Stimulated activated CD8-positive, alpha-beta memory T cell treated with anti-CD3 and anti-CD28 coated beads, Interleukin-2, amount 100 ng/mL, for 1 hour (primary cell): ENCODE data around the gene CD8B.
"Not testable (repeated sequence)": the region's sequence is repeated elsewhere in the genome, so short reads cannot be mapped to it uniquely, and the experiment has no call there.

Experiments used
- DNase-seq, 2 donors: peaks; one replicate each; pipeline ENCODE4 v3.0.0-alpha.2; 2020; ENCODE audit warnings: low read depth in 2 of 2

CD8B gene

DNA sequence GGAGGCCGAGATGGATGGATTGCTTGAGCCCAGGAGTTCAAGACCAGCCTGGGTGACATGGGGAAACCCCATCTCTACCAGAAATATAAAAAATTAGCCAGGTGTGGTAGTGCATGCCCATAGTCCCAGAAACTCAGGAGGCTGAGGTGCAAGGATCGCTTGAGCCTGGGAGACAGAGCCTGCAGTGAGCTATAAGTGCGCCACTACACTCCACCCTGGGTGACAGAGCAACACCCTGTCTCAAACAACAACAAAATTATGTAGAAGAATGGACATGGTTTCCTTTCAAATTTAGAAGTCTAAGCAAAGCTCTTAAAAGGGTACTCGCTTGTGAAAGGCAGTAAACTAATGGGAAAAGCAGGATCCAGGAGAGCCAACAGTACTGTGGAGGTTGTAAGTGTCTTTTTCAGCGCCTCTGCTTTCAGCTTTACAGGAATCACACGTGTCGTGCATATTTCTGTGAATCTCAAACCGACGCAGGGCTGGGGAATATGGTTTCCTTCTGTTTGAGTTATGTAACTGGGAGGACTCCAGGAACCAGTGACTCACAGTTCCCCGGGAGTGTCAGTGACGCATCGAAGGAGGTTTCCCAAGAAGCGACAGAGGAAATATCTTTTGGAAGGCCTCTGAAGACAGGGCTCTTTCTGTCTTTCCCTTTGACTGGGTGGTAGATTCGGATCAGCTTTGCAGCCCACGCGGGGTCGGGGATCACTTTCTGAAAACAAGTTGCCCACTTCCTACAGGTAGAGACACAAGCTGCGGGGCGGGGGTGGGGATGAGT lies 24.6 kb downstream of the CD8B start:
- DNase-seq = peak; percentile 51 to 55

DNA sequence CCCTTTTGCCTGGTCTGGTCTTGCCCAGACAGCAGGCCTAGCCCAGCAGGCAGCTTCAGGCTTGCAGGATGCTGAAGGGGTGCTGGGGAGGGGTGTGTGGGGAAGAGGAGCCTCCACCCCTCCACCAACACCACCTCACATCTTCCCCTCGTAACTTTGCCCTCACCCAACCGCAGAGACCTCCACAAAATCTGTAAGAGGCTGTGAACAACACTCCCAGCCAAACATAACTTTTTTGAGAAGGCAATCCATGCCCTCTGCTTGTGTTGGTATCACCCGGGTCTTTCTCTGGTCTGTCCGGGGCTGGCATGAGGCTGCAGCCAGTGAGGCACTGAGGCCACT lies 26.2 kb downstream of the CD8B start:
- DNase-seq = not testable (repeated sequence)

DNA sequence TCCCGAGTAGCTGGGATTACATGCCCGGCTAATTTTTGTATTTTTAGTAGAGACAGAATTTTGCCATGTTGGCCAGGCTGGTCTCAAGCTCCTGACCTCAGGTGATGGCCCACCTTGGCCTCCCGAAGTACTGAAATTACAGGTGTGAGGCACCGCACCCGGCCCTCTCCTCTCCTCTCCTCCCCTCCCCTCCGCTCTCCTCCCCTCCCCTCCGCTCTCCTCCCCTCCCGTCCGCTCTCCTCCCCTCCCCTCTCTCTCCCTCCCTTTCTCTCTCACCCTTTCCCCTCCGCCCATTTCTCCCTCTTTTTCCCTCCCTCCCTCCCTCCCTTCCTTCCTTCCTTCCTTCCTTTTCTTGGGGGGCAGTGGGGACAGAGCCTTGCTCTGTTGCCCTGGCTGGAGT lies 28.4 kb downstream of the CD8B start:
- no peak for DNase-seq

DNA sequence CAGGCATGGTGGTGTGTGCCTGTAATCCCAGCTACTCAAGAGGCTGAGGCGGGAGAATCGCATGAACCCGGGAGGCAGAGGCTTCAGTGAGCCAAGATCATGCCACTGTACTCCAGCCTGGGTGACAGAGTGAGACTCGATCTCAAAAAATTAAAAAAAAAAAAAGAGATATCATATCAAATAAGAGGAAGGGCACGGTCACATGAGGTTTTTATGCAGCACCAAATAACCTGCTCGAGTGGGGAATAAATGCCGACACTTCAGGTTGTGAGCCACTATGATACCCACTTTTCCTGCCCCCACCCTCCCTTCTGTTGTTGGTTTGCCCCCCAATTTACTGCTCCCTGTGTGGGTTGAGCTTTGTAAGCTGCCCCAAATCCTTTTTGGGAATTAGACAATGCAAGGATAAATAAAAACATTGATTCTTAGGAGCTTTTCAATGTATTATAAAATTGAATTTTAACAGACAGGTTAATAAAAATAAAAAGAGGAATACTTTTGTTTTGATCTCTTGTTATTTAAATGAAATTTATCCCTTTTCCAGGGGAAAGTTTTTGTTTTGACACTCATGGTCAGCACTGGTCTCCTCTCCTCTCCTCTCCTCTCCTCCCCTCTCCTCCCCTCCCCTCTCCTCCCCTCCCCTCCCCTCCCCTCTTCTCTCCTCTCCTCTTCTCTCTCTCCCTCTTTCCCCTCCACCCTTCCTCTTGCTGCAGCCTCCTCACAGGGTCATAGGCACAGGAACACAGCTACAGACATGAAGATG lies 29.2 kb downstream of the CD8B start:
- DNase-seq = no peak

DNA sequence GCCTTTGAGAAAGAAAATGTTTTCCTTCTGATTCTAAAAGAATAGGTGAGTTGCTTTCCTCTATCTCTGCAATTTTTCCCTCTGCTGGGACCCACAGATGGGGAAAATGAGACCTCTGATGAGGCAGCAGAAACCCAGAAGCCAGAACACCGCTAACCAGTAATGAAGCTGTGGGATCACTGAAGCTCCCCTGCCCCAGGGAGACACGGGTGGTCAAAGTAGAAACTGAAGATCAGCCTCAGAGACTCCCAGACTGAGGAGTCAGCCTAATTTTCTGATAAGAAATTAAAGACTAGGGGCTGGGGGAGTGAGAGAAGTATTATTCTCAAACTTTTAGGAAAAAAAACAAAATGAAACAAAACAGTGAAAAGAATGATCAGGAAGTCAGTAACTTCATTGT lies 30.1 kb downstream of the CD8B start:
- no peak for DNase-seq

DNA sequence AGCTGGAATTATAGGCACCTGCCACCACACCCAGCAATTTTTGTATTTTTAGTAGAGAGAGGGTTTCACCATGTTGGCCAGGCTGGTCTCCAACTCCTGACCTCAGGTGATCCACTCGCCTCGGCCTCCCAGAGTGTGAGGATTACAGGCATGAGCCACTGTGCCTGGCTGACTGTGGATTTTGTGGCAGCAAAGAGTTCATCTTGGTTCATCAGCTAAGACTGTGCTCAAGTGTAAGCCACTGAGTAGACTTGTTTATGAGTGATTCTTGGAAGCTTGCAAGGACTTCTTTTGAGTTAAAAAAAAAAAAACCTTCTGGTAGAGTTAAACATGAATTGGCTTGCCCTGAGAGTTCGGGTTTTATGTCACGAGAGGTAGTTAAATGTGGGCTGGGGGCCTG lies 34.7 kb downstream of the CD8B start:
- DNase-seq = no peak

DNA sequence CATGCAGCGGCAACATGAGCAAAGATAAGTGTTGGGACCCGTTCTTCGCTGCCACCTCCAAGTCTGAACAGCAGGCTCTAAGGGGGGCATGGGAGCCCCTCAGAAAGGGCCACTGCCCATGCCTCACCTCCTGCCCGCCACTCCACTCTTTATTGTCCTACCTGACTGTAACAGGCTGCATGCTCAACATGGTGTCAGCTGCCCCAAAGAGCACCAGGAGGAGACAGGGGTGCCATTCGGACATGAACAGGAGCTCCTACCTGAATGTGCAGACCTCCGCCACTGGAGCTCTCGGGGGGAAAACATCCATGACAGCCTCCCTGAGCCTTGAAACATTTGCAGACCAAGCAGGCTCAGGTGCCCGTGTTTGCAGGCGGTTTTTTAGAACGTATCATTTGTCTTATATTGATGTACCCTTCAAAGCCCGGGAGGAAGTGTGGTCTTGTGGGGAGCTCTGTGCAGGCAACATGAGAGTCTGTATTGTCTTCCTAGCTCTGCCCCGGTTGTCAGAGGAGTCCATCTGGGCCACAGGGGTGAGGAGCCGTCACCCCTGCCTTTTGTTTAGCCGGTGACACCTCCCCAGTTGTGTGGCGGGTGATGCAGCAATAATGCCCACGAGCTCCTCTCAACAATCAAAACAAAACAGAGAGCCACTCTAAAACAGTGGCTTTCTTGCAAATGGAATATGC lies 35.8 kb downstream of the CD8B start:
- DNase-seq = no peak

DNA sequence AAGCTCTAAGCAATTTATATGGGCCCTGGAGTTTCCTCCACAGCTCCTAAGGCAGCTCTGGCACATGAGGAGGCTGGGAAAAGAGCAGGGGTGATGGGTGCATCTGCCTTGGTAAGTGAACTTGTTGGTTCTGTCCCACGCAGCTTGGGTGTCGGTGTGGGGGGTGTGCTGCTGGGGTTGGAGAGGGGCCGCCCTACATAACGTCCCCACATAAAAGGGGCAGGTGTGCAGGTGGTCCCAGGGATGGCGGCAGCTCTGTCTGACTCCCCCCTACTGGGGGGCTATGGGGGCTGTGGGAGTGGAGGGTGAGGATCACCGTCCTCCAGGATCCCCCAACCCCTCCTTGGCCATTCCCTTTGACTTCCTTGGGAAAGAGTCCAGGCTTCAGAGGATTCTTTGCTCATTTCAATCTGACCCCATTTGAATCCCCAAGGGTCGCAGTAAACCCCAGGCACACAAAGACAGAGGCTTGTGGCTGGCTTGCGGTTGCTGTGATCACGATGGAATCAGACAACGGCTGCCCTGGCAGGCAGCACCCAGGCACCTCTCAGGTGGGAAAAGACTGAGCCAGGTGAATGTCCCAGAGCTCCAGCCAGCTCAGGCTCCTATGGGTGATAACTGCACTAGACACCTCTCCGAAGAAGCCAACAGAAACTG lies 36.5 kb downstream of the CD8B start:
- no peak for DNase-seq

DNA sequence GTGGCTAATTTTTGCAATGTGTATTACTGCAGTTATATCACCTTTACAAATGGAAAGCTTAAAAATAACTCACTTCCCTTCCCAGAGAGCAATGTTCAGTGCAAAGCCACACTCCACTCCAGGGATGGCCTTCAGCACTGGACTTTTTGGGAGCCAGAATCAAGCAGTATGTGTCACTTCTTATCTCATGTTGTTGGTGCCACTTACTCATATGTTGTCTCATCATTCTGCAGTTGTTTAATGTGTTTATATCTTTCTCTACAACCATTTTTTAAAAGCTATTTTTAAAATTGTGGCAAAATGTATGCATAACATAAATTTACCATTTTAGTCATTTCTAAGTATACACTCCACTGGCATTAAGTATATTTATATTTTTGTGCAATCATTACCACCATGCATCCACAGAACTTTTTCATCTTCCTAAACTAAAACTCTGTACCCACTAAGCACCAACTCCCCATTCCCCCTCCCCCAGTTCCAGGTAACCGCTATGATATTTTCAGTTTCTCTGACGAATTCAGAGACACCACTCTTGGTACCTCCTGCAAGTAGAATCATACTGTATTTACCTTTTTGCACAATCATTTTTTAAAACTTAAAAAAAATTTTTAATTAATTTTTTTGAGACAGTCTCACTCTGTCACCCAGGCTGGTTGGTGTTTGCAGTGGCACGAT lies 38.9 kb downstream of the CD8B start:
- no peak for DNase-seq

DNA sequence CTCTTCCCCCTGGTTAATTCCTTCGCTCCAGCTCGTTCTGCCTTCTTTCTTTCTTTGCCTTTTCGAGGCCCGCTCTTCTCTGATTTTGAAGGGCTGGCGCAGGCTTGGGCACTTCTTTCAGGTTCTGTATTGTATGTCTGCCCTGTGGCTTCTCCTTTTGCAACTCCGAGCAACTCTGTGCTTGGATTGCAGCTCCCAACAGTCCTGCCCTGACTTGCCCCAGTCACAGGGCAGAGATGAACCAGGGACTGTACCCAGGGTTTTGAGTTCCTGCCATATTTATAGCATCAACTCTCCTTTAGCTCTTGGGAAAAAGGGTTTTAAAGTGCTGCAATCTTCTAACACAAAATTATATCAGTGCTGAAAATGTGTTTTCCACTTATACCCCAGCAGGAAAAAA lies 39.8 kb downstream of the CD8B start:
- DNase-seq = no peak

DNA sequence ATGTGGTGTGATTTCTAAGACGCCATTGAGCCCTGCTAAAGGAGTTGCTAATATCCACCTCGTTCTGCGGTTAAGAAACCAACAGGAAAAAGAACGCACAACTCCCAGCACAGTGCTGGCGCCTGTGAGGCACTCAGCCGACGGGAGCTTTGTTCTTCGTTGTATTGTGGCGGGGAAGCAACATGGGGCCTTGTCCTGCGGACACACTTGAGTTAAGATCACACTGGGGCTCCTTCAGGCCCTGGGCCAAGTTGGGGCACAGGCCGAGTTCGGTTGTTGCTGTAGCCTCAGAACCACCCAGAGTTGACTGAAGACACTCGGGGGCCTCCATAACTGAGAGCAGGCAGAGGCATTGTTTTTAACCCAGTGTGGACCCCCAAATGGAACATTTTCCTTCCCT lies 40.4 kb downstream of the CD8B start:
- no peak for DNase-seq

DNA sequence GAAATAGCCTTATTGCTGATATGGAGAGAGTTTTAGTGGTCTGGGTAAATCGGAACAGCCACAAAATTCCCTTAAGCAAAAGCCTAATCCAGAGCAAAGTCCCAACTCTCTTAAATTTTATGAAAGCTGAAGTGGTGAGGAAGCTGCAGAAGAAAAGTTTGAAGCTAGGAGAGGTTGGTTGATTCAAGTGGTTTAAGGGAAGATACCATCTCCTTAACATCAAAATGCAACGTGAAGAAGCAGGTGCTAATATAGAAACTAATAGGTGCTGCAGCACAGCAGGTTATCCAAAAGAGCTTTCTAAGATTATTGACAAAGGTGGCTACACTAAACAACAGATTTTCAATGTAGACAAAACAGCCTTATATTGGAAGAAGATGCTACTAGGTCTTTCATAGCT lies 42.7 kb downstream of the CD8B start:
- DNase-seq = no peak

DNA sequence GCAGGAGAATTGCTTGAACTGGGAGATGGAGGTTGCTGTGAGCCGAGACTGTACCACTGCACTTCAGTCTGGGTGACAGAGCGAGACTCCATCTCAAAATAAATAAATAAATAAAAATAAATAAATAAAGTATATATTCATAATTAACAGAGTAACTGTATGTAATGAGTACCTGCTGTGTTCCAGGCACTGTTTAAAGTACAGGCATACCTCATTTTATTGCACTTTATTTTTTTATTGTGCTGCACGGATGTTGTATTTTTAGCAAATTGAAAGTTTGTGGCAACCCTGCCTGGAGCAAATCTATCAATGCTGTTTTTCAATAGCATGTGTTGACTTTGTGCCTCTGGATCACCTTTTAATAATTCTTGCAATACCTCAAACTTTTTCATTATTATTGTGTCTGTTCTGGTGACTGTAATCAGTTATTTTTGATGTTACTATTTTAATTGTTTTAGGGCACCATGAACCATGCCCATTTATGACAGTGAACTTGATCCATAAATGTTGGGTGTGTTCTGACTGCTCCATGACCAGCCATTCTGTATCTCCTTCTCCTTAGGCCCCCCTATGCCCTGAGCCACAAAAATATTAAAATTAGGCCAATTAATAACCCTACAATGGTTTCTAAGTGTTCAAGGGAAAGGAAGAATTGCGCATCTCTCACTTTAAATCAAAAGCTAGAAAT lies 43.4 kb downstream of the CD8B start:
- DNase-seq = no peak

DNA sequence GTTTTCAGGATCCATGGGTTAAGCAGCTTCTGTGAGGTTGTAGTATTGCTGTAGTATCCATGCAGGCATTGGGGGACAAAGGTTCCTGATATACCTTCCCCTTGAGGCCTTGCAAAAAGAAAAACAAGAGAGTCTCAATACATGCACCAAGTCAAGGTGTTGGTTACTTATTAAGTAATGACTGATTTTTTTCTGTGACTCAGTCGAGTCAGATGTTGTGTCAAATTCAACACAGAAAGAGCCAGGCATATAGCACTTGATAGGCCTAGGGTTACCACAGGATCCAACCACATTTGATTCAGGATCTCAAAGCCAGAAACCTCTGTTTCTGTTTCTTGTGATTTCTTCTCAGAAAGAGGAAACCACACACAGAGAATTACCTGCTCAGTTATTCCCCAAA lies 46.1 kb downstream of the CD8B start:
- DNase-seq = no peak

DNA sequence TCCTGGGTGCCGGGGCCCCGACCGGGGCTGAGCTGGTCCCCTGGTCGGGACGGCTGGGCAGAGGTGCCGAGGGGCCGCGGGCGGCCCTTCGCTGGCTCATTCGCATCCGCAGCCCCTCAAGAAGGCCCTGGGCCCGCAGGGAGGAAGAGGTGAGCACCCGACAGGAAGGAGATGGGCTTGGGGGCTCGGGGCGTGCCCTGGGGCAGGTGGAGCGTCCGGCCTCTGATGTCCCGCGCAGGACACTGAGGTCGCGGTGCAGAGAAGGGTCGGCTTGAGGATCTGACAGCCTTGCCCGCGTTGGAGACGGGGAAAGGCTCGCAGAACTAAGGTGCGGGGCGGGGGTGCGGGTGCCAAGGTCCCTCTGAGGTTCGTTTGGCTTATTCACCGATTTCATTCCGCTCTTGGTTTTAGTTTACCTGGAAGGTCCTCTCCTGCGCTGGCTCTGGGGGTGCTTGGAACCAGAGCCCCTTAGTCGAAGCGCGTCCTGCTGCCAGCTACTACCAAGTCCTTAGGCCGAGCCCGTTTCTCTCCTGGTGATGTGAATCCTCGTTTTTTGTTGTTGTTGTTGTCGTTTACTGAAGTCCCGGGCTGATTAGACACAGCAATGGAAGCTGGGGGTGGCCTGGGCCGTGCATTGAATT lies 52.1 kb downstream of the CD8B start:
- no peak for DNase-seq

DNA sequence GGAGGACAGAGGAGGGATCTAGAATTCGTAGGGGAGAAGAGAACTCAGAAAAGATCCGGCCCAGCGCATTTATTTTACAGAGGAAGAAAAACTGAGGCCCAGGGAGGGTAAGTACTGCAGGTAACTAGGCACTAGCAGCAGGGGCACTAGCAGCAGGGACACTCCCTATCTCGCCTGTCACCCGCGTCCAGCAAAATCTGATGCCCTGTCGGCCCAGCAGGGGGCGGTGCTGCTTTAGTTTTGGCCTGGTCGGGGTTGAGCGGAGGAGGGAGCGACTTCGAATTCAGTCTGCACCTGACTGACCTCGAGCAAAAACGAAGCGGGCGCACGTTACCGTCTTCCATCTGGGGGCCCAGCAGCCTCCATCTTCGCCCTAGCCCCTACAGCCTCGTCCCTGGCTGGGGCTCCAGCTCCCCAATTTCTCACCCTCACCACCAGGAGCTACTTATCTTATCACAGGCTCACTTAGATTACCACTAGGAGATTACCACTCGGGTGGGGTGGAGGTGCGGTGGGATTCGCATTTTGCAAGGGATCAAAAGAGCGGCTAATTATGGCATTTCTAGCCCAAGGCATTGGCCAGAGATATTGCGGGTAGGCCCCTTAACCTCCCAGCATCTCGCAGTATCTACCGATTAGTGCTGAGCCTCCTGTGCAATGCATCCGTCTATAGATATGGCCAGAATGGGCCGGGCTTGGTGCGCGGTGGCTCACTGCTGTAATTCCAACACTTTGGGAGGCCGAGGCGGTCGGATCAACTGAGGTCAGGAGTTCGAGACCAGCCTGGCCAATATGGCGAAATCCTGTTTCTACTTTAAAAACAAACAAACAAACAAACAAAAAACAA lies 53.1 kb downstream of the CD8B start:
- peak; percentile 93 to 94 for DNase-seq

DNA sequence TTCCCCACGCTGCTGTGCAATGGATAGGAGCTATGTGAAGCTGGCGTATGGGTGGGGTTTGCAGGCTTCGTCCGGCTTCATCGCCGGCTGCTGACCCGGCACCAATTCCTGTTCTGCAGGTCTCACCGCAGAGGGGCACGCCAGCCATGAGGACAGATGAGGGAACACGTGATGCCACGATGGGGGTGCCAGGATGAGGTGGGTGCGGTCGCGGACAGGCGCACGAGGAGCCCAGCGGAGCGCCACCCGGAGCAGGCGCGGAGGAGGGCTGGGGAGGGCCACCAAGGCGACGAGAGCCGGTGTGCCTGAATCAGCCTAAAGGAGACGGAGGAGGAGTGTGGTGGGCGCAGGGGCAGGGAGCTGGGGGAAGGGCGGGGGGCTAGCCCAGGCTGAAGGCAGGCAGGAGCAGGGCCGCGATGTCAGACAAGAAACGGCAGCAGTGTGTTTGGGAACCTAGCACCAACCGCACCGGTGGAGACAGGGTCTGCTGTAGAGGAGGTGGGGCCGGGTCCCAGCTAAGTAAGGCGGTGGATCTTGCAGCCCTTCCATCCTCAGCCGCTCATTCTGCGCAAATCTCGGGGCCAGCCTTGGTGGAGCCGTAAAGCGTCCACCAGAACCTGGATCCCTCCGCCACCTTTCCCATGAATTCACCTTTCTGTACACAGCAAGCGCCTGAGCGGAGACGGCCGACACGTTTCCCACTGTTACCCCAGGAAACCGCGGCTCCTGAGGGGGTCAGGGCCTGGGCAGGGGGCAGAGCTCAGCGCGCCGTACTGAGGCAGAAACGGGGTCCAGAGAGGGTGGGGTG lies 54.0 kb downstream of the CD8B start:
- no peak for DNase-seq

DNA sequence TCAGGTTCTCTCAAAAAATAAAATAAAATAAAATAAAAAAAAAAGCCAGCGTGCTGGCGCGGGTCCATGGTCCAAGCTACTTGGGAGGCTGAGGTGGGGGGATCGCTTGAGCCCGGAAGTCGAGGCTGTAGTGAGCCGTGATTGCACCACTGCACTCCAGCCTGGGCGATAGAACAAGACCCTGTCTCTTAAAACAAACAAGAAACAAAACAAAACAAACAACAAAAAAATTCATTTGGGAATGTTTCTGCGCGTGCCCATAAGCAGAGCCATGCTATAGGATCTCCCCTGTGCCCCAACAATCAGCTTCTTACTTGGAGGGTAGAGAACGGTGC lies 54.6 kb downstream of the CD8B start:
- no peak for DNase-seq
